Type B pancreatic cell (in vitro differentiated cells): ENCODE measurements around the gene NUP50. TPM values are rescaled to one million over a fixed set of nuclear protein-coding genes. Genes with fewer than 3 reads are reported as not detected.
"Not testable (repeated sequence)": the region's sequence is repeated elsewhere in the genome, so short reads cannot be mapped to it uniquely, and the experiment has no call there.

ENCODE experiments used
- DNase-seq: peaks from one replicate; pipeline ENCODE4 v3.0.0; 2021; ENCODE audit warnings: mixed read lengths; ENCODE audit not compliant: unreplicated experiment; ENCODE audit errors: extremely low spot score
- H3K27ac Mint-ChIP-seq: 2 replicates; pipeline ENCODE4 v1.8.0; 2021; ENCODE audit warnings: mild to moderate bottlenecking, mixed read lengths
- H3K27me3 Mint-ChIP-seq: 2 replicates; pipeline ENCODE4 v1.8.0; 2021; ENCODE audit warnings: mixed read lengths
- H3K36me3 Mint-ChIP-seq: 2 replicates; pipeline ENCODE4 v1.8.0; 2021; ENCODE audit warnings: mixed read lengths
- H3K4me1 Mint-ChIP-seq: one replicate; pipeline ENCODE4 v1.8.0; 2021; ENCODE audit warnings: mixed read lengths; ENCODE audit not compliant: unreplicated experiment
- H3K4me3 Mint-ChIP-seq: 2 replicates; pipeline ENCODE4 v1.8.0; 2021; ENCODE audit warnings: mild to moderate bottlenecking, mixed read lengths
- H3K9me3 Mint-ChIP-seq: 2 replicates; pipeline ENCODE4 v1.8.0; 2021; ENCODE audit warnings: mixed read lengths
- CTCF ChIP-seq: fragments of 200-600 bp; sonication (generic); conservative IDR thresholded peaks from 2 replicates; pipeline ENCODE4 v1.5.0; 2021; ENCODE audit warnings: antibody characterized with exemption, mild to moderate bottlenecking
- total RNA-seq: library from RNA; stranded (reverse); gene quantifications from 2 replicates; pipeline ENCODE4 v1.2.1, GENCODE V29; 2021; ENCODE audit warnings: low replicate concordance

The NUP50 gene
- total RNA-seq, 1 donor from 2014 or later = 83.6 TPM

GRCh38 chr22:45190202-45190872, 26.6 kb downstream of the NUP50 start:
- no peak overlapping the region for H3K4me3 Mint-ChIP-seq
- peaks cover 11% of the 10 kb centered on the region for H3K4me1 Mint-ChIP-seq
- DNase-seq = no peak
- H3K9me3 Mint-ChIP-seq = no peaks in the 10 kb centered on the region
- peaks cover 9% of the 10 kb centered on the region for H3K36me3 Mint-ChIP-seq
- no peak overlapping the region for H3K27ac Mint-ChIP-seq
- TF ChIP-seq CTCF = no peak
- no peaks in the 10 kb centered on the region for H3K27me3 Mint-ChIP-seq

- not testable (repeated sequence) for H3K27me3 Mint-ChIP-seq, DNase-seq, H3K27ac Mint-ChIP-seq, H3K36me3 Mint-ChIP-seq, H3K4me3 Mint-ChIP-seq, H3K9me3 Mint-ChIP-seq
- H3K4me1 Mint-ChIP-seq = peaks cover 11% of the 10 kb centered on the region
These were observed 28.0 kb downstream of the NUP50 start for GRCh38 chr22:45191746-45192145.

DNA sequence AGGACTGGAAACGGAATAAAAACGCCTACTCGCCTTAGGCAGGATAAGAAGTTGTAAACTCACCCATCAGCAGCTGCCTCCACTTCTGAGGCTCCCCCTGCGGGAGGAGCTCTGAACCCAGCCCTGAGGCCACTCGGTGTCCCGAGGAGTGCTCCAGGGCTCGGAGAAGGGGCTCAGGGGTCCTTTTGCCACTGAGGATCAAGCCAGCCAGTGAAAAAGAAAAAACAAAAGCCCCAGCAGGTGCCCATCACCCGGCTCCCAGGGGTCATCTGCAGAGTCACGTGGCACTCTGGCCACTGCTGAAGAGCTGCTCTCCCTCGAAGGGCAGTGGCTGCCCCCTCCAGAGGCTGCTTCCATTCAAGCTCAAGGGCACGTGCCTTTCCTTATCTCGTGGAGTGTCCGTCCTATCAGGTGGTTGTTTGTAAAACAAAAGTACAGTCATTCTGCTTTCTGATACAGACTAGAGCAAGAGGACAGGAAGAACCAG, 29.0 kb downstream of the NUP50 start:
- peak; percentile 35 for TF ChIP-seq CTCF
- Mint-ChIP-seq H3K4me3 (no peak overlapping the region), H3K4me1 (peaks cover 4% of the 10 kb centered on the region), H3K27ac (no peak overlapping the region), H3K27me3 (no peaks in the 10 kb centered on the region), H3K9me3 (no peaks in the 10 kb centered on the region), H3K36me3 (peaks cover 3% of the 10 kb centered on the region)
- no peak for DNase-seq

GRCh38 chr22:45194686-45195085, 31.0 kb downstream of the NUP50 start:
- TF ChIP-seq CTCF = no peak
- Mint-ChIP-seq H3K4me3 (no peak overlapping the region), H3K27me3 (no peaks in the 10 kb centered on the region), H3K36me3 (no peaks in the 10 kb centered on the region), H3K9me3 (no peaks in the 10 kb centered on the region), H3K27ac (no peak overlapping the region), H3K4me1 (no peaks in the 10 kb centered on the region)
- DNase-seq = no peak

- DNase-seq = no peak
- H3K36me3 Mint-ChIP-seq = peaks cover 2% of the 10 kb centered on the region
- no peak for TF ChIP-seq CTCF
- H3K27me3 Mint-ChIP-seq = no peaks in the 10 kb centered on the region
- H3K4me3 Mint-ChIP-seq = no peak overlapping the region
- H3K27ac Mint-ChIP-seq = no peak overlapping the region
- H3K4me1 Mint-ChIP-seq = peaks cover 2% of the 10 kb centered on the region
- H3K9me3 Mint-ChIP-seq = no peaks in the 10 kb centered on the region
These were observed 31.9 kb downstream of the NUP50 start for GRCh38 chr22:45195616-45196015.

GRCh38 chr22:45196308-45196707, 32.6 kb downstream of the NUP50 start:
- peaks cover 3% of the 10 kb centered on the region for H3K36me3 Mint-ChIP-seq
- no peaks in the 10 kb centered on the region for H3K27me3 Mint-ChIP-seq
- H3K4me1 Mint-ChIP-seq = peaks cover 9% of the 10 kb centered on the region
- H3K9me3 Mint-ChIP-seq = no peaks in the 10 kb centered on the region
- no peak overlapping the region for H3K27ac Mint-ChIP-seq
- DNase-seq = no peak
- no peak overlapping the region for H3K4me3 Mint-ChIP-seq
- TF ChIP-seq CTCF = no peak
